IMR-90 (cell line): Measurements from ENCODE around the gene INF2. TPM values are rescaled to one million over a fixed set of nuclear protein-coding genes. Genes with fewer than 3 reads are reported as not detected.
A peak's percentile ranks its signal among the peaks of the same experiment; 100 is the strongest.

Experiments used
- ATAC-seq: fragments of 200-7000 bp; cut with Tn5 transposase; 2 replicates; pipeline ENCODE4 v1.9.1; 2020; ENCODE audit warnings: low read depth, mild to moderate bottlenecking, moderate library complexity
- BruUV-seq: library from RNA; stranded (reverse); fragments of 400-500 nt; replicated peaks from 2 replicates; lab custom pipeline; 2021; lab: Mats Ljungman, UMichigan
- CTCF ChIA-PET: fragments of 300-600 bp; formaldehyde crosslinking; extraction: SDS; loops from one replicate; lab custom pipeline; 2021; ENCODE audit warnings: antibody characterized with exemption; lab: Yijun Ruan, JAX
- POLR2A ChIA-PET: fragments of 300-600 bp; sonication (Branson Sonifier 250); formaldehyde crosslinking; loops from one replicate; lab custom pipeline; 2022; ENCODE audit warnings: antibody characterized with exemption; ENCODE audit not compliant: unreplicated experiment; lab: Charles Lee
- DNase-seq: peaks from one replicate; pipeline ENCODE4 v3.0.0; 2013
- H2AFZ ChIP-seq: replicated peaks from 2 replicates; pipeline ENCODE3; 2013; ENCODE audit warnings: low read length, mild to moderate bottlenecking; ENCODE audit not compliant: poor library complexity
- H2AK5ac ChIP-seq: 2 replicates; pipeline ENCODE4 v1.6.1; 2013; ENCODE audit warnings: low read depth, low read length, inconsistent platforms
- H2AK9ac ChIP-seq: replicated peaks from 2 replicates; pipeline ENCODE3; 2013; ENCODE audit warnings: mild to moderate bottlenecking, low read depth, low read length, moderate library complexity; ENCODE audit not compliant: poor library complexity
- H2BK120ac ChIP-seq: 2 replicates; pipeline ENCODE4 v1.6.1; 2013; ENCODE audit warnings: low read depth, low read length, inconsistent platforms
- H2BK15ac ChIP-seq: 3 replicates; pipeline ENCODE4 v1.6.1; 2013; ENCODE audit warnings: low read depth, low read length, inconsistent platforms
- H2BK20ac ChIP-seq: 2 replicates; pipeline ENCODE4 v1.6.1; 2013; ENCODE audit warnings: low read depth, mild to moderate bottlenecking, inconsistent platforms, low read length, moderate library complexity
- H2BK5ac ChIP-seq: 2 replicates; pipeline ENCODE4 v1.6.1; 2013; ENCODE audit warnings: mild to moderate bottlenecking, low read depth, low read length, inconsistent platforms; ENCODE audit not compliant: poor library complexity, severe bottlenecking
- H3K14ac ChIP-seq: replicated peaks from 2 replicates; pipeline ENCODE4 v1.6.1; 2013; ENCODE audit warnings: low read depth, low read length, inconsistent platforms
- H3K18ac ChIP-seq: 2 replicates; pipeline ENCODE4 v1.6.1; 2013; ENCODE audit warnings: low read depth, low read length, control low read depth
- H3K23ac ChIP-seq: 2 replicates; pipeline ENCODE4 v1.6.1; 2013; ENCODE audit warnings: low read depth, low read length, inconsistent platforms
- H3K27ac ChIP-seq: 2 replicates; pipeline ENCODE4 v1.5.1; 2013; ENCODE audit warnings: mild to moderate bottlenecking, control low read depth, low read length; ENCODE audit not compliant: insufficient read depth
- H3K27me3 ChIP-seq: 2 replicates; pipeline ENCODE4 v1.6.1; 2013; ENCODE audit warnings: low read length; ENCODE audit not compliant: control insufficient read depth, insufficient read depth
- H3K36me3 ChIP-seq: 2 replicates; pipeline ENCODE4 v1.6.1; 2013; ENCODE audit warnings: low read length, mixed read lengths; ENCODE audit not compliant: control insufficient read depth, insufficient read depth
- H3K4ac ChIP-seq: 2 replicates; pipeline ENCODE4 v1.6.1; 2013; ENCODE audit warnings: low read depth, low read length, inconsistent platforms
- H3K4me1 ChIP-seq: 2 replicates; pipeline ENCODE4 v1.6.1; 2013; ENCODE audit warnings: low read length, mixed read lengths; ENCODE audit not compliant: control insufficient read depth, insufficient read depth
- H3K4me2 ChIP-seq: 2 replicates; pipeline ENCODE4 v1.6.1; 2013; ENCODE audit warnings: low read depth, mild to moderate bottlenecking, control low read depth, low read length, moderate library complexity
- H3K4me3 ChIP-seq: 2 replicates; pipeline ENCODE4 v1.5.1; 2013; ENCODE audit warnings: low read depth, mild to moderate bottlenecking, control low read depth, low read length, moderate library complexity; ENCODE audit not compliant: insufficient read depth
- H3K56ac ChIP-seq: 2 replicates; pipeline ENCODE4 v1.6.1; 2013; ENCODE audit warnings: low read length, inconsistent platforms; ENCODE audit not compliant: insufficient read depth; ENCODE audit errors: extremely low read depth
- H3K79me1 ChIP-seq, 2 experiments: 2 replicates each; pipeline ENCODE4 v1.6.1; 2013; ENCODE audit warnings: low read length in 2 of 2, inconsistent platforms in 1 of 2, low read depth in 1 of 2
- H3K9ac ChIP-seq: 2 replicates; pipeline ENCODE4 v1.6.1; 2013; ENCODE audit warnings: low read depth, low read length, control low read depth
- H3K9me1 ChIP-seq: 2 replicates; pipeline ENCODE4 v1.6.1; 2013; ENCODE audit warnings: low read length, inconsistent platforms; ENCODE audit not compliant: insufficient read depth
- H3K9me3 ChIP-seq: 2 replicates; pipeline ENCODE4 v1.6.1; 2013; ENCODE audit warnings: low read length; ENCODE audit not compliant: control insufficient read depth, insufficient read depth
- H4K20me1 ChIP-seq: 2 replicates; pipeline ENCODE4 v1.6.1; 2013; ENCODE audit warnings: low read length, inconsistent platforms; ENCODE audit not compliant: insufficient read depth
- H4K5ac ChIP-seq: 2 replicates; pipeline ENCODE4 v1.6.1; 2013; ENCODE audit warnings: mild to moderate bottlenecking, low read depth, low read length, control low read depth
- H4K8ac ChIP-seq, 2 experiments: 2 replicates each; pipeline ENCODE4 v1.6.1; 2013; ENCODE audit warnings: low read depth in 2 of 2, low read length in 2 of 2, control low read depth in 1 of 2, inconsistent platforms in 1 of 2
- H4K91ac ChIP-seq: 2 replicates; pipeline ENCODE4 v1.6.1; 2013; ENCODE audit warnings: low read depth, low read length, inconsistent platforms; ENCODE audit not compliant: insufficient read depth
- FOS ChIP-seq: fragments of 150-350 bp; IDR thresholded peaks from 2 replicates; pipeline ENCODE4 v1.6.1; 2016; ENCODE audit warnings: low read depth, low read length
- MAFK ChIP-seq: IDR thresholded peaks from 2 replicates; pipeline ENCODE4 v1.6.1; 2012; ENCODE audit warnings: low read depth, low read length, improper control_type of control experiment
- MAZ ChIP-seq: IDR thresholded peaks from 2 replicates; pipeline ENCODE4 v1.6.1; 2012; ENCODE audit warnings: low read depth, mild to moderate bottlenecking, low read length, improper control_type of control experiment, moderate library complexity, borderline replicate concordance
- NFE2L2 ChIP-seq: fragments of 150-350 bp; IDR thresholded peaks from 2 replicates; pipeline ENCODE4 v1.6.1; 2016; ENCODE audit warnings: low read depth, mild to moderate bottlenecking, low read length
- POLR2A ChIP-seq: IDR thresholded peaks from 2 replicates; pipeline ENCODE4 v1.6.1; 2012; ENCODE audit warnings: mild to moderate bottlenecking, low read depth, low read length
- RAD21 ChIP-seq: IDR thresholded peaks from 2 replicates; pipeline ENCODE4 v1.6.1; 2012; ENCODE audit warnings: low read length, improper control_type of control experiment
- RCOR1 ChIP-seq: IDR thresholded peaks from 2 replicates; pipeline ENCODE4 v1.6.1; 2012; ENCODE audit warnings: mild to moderate bottlenecking, low read length, improper control_type of control experiment; ENCODE audit not compliant: insufficient replicate concordance
- RFX5 ChIP-seq: IDR thresholded peaks from 2 replicates; pipeline ENCODE4 v1.8.0; 2012; ENCODE audit warnings: low read depth, mild to moderate bottlenecking, low read length, moderate library complexity
- SMC3 ChIP-seq: fragments of 150-350 bp; IDR thresholded peaks from 2 replicates; pipeline ENCODE4 v1.6.1; 2016; ENCODE audit warnings: low read depth, mild to moderate bottlenecking, antibody characterized with exemption, low read length, moderate library complexity
- WGBS, 2 experiments: methylation state at CpG; one replicate each; pipeline versions ENCODE4 v1.1.5 to v1.1.7; 2013; ENCODE audit warnings: missing lambda C conversion rate in 2 of 2; ENCODE audit not compliant: insufficient read length in 1 of 2; ENCODE audit errors: extremely low coverage in 2 of 2; 5-methylcytosine and 5-hydroxymethylcytosine counted together
- dilution Hi-C: fragments of 300-500 bp; cut with HindIII; formaldehyde crosslinking; loops from one replicate; pipeline ENCODE4 v1.14.3; 2018; ENCODE audit warnings: low sequenced_read_pairs; ENCODE audit not compliant: unreplicated experiment
- in situ Hi-C: fragments of 300-500 bp; cut with MboI; formaldehyde crosslinking; loops from 3 replicates; pipeline ENCODE4 v1.14.3; 2019; ENCODE audit warnings: low sequenced_read_pairs, inconsistent platforms, mixed read lengths
- intact Hi-C: fragments of 100-400 bp; cut with micrococcal nuclease; formaldehyde crosslinking; loops from 2 replicates; pipeline ENCODE4 v1.10.0; 2022
- polyA plus RNA-seq, 3 experiments: library from polyadenylated mRNA; depleted of rRNA; stranded (reverse); fragments of >200 nt; gene quantifications; 2 replicates each; pipeline ENCODE4 v1.2.3, GENCODE V29; 2012; ENCODE audit warnings: low replicate concordance in 1 of 3
- total RNA-seq: library from RNA; depleted of rRNA; stranded (reverse); fragments of >200 nt; gene quantifications from 2 replicates; pipeline ENCODE4 v1.2.3, GENCODE V29; 2012
- TF ChIP-seq, protein P1 (sequence below): fragments of 150-350 bp; IDR thresholded peaks from 2 replicates; pipeline ENCODE4 v1.6.1; 2016; ENCODE audit warnings: low read depth, mild to moderate bottlenecking, low read length, moderate library complexity, borderline replicate concordance
- TF ChIP-seq, protein P2 (sequence below): fragments of 150-350 bp; IDR thresholded peaks from 2 replicates; pipeline ENCODE4 v1.6.1; 2017; ENCODE audit warnings: mild to moderate bottlenecking, antibody characterized with exemption, low read length, low read depth

INF2 gene
- total and polyA plus RNA-seq, 2 of the 4 experiments (the other 2 are of a cell fraction) = 16.8 to 62.1 TPM

DNA sequence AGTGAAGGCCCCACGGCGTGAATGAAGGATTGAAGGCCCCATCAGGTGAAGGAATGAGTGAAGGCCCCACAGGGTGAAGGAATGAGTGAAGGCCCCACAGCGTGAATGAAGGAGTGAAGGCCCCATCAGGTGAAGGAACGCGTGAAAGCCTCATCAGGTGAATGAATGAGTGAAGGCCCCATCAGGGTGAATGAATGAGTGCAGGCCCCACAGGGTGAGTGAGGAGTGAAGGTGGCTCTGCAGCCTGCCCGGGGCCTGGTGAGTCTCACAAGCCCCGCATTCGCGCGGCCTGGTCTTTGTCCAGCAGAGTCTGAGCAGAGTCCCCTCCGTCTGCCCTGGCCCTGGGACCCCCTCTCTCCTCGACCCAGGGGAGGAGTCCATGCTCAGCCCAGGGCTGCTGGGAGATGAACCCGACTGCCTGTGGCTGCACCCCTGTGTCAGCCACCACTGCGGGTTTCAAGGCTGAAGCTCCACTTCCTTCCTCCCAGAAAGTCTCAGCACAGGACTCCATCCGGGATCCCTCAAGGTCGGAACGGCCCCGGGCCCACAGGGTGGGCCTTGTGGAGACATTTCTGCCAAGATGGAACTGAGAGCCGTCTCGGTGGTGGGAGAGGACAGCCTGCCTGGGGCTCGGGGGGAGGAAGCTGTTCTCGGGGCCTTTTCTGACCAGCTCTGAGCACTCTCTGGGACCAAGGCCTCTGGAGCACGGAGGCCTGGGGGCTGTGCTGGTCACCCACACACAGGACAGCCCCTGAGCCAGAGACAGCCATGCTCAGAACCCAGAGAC, 47.5 kb upstream of the INF2 start:
- TF ChIP-seq, protein P1, sequence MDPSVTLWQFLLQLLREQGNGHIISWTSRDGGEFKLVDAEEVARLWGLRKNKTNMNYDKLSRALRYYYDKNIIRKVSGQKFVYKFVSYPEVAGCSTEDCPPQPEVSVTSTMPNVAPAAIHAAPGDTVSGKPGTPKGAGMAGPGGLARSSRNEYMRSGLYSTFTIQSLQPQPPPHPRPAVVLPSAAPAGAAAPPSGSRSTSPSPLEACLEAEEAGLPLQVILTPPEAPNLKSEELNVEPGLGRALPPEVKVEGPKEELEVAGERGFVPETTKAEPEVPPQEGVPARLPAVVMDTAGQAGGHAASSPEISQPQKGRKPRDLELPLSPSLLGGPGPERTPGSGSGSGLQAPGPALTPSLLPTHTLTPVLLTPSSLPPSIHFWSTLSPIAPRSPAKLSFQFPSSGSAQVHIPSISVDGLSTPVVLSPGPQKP = no peak
- no peak for TF ChIP-seq SMC3
- TF ChIP-seq NFE2L2 = no peak
- TF ChIP-seq RAD21 = no peak
- no peak for TF ChIP-seq FOS
- no peak for TF ChIP-seq RCOR1
- no peak for TF ChIP-seq RFX5
- TF ChIP-seq POLR2A = no peak
- TF ChIP-seq MAZ = no peak
- TF ChIP-seq MAFK = no peak
- TF ChIP-seq, protein P2, sequence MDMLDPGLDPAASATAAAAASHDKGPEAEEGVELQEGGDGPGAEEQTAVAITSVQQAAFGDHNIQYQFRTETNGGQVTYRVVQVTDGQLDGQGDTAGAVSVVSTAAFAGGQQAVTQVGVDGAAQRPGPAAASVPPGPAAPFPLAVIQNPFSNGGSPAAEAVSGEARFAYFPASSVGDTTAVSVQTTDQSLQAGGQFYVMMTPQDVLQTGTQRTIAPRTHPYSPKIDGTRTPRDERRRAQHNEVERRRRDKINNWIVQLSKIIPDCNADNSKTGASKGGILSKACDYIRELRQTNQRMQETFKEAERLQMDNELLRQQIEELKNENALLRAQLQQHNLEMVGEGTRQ = no peak
- CTCF ChIA-PET = no interaction called here

More for the DNA sequence above, 47.5 kb upstream of the INF2 start:
- Histone ChIP-seq H3K56ac (no peak overlapping the region), H3K9me1 (no peaks in the 10 kb centered on the region), H3K23ac (no peak overlapping the region), H4K5ac (no peak overlapping the region), H2BK15ac (no peak overlapping the region), H3K79me1 (no peaks in the 10 kb centered on the region), H3K27me3 (peaks cover 28% of the 10 kb centered on the region), H3K14ac (no peak overlapping the region), H4K91ac (no peak overlapping the region), H2BK5ac (no peak overlapping the region), H2AK5ac (no peak overlapping the region), H3K18ac (no peak overlapping the region), H2AFZ (no peak overlapping the region), H3K4me2 (no peak overlapping the region), H2BK20ac (no peak overlapping the region), H2BK120ac (no peak overlapping the region), H4K20me1 (no peaks in the 10 kb centered on the region), H3K9me3 (peaks cover 7% of the 10 kb centered on the region), H3K4me1 (no peaks in the 10 kb centered on the region), H3K27ac (no peak overlapping the region), H4K8ac (no peak overlapping the region), H3K9ac (no peak overlapping the region), H3K36me3 (no peaks in the 10 kb centered on the region), H3K4ac (no peak overlapping the region), H2AK9ac (peak overlapping the region; percentile 42), H3K4me3 (no peak overlapping the region)
- WGBS, 2 experiments = 59% methylated on average over 6 of the region's 23 CpGs; no CpG with 5 or more reads in 1 of the 2 experiments
- intact Hi-C loops (no loop called here), dilution Hi-C loops (no loop called here), in situ Hi-C loops (loop anchor here (10.0 to 25.0 kb wide), 2 partner anchors 507 to 555 kb away; partner anchors contain the start of genes ASPG and KIF26A)
- BruUV-seq = no TSS peak
- DNase-seq (no peak), ATAC-seq (no peak)
- POLR2A ChIA-PET = no interaction called here
